MV-4-11 (cell line): ENCODE measurements around the gene CNTN4.

Source experiments
- DNase-seq: peaks from one replicate; lab custom pipeline; 2025; lab: John Stamatoyannopoulos, UW

Gene CNTN4

DNA sequence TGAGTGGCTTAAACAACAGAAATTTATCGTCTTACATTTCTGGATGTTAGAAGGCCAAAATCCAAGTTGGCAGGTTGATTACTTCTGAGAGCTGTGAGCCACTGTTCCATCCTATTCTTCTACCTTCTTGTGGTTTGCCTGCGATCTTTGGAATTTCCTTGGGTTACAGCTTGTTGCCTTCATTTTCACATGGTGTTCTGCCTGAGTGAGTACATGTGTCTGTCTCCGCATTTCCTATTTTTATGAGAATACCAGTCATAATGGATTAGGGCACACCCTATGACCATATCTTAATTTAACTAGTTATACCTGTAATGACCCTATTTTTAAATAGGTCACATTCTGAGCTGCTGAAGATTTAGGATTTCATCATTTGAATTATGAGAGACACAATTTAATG, 294.3 kb downstream of the CNTN4 start:
- DNase-seq: no peak

DNA sequence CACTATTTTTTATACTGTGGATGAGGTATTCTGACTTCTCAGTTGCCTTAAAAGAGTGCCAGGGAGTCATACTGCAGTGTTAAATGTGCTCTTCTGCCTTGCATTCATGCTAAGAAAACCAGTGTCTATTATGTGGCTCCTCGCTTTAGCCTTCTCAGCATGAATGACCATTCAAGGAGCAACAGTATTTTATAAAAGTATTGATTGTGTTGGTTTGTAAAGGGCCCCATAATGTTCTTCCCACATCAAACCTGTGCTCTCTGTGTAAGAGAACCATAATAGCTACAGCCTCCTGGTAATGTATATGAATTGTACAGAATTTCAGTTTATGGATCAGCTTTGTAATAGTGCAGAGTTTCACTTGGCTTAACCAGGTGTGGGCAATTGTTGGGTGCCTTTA, 316.4 kb downstream of the CNTN4 start:
- no peak for DNase-seq

DNA sequence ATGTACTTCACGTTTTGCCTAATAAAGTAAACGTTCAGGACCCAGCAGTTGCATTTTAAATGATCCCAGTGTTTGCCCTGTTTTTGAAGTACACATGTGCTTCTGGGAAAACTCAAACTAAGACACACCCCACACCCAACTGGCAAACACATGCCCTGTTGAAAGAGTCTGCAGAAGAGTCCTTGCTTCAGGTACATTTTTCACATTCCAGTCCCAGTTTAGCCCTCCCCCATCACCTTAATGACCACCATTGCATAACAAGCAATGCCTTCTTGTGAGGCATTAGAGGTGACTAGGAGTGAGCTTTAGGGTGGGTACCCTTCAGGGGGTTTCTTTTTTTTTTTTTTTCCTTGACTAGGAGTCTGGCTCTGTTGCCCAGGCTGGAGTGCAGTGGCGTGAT, 322.3 kb downstream of the CNTN4 start:
- DNase-seq: no peak

DNA sequence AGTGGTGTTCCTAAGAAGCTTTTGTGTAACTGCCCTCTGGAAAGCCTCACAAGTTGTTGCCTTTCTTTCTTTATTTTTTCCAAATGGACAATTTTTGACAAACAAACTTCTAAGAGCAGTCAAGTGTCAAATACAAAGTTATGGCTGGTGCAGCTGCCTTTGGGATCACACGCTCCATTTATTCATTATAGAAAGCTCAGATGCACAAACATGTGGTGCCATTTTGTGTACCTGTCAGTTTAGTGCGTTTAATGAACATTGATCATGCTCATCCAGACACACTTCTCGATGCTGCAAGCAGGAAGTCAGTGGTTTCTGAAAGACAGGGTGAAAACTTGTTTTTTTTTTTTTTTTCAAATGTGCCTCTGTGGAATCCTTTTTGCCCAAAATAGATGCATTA, 324.5 kb downstream of the CNTN4 start:
- no peak for DNase-seq

DNA sequence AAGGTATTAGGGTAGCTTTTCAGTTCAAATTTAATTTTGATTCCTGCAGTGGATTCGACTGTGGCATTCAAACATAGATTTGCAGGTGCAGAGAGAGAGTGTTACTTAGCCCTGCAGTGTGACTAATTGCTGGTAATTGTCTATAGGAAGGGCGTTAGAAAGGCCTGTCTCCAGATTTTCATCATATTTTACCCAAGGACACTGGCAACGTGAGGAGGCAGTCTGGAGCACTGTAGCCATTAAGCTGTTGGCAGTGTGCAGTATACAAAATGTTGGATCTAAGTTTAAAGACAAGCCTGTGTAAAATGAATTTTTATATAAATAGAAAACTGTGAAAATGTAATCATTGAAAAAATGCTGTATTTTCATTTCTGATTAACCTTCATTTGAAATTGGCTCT, 342.9 kb downstream of the CNTN4 start:
- no peak for DNase-seq

DNA sequence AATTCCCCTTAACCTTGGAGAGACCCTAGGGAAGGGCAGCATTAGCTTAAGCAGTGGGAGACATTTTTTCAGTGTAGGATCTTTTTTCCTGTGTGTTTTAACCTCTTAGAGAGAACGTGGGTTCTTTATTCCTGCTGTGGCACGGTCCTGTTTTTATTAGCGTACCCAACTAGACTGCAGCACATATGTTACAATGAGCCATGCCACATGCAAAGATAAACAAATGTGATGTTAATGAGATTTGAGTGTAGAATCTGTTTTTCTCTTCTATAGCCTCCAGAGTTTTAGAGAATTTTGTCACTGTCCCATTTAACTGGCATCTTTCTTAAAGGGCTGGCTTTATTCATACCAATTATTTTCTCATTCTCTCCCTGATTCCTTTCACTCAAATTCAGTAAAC, 347.5 kb downstream of the CNTN4 start:
- no peak for DNase-seq

DNA sequence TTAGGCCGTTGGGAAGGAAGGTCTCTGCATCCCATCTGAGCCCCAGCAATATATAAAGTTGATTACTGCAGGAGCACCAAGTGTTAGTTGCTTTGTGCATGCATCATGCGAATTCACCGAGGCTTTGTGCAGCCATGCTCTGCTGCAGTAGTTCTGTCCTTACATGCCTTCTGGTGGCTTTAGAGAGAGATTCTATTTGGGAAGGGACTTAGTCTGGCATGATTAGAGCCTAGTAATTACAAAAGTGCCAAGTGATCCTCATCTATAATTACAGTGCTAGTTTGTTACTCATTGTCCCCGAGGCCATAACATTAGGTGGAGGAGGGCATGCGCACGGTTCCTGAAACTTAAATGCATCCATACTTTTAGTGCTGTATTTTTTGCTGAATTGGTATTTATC, 353.6 kb downstream of the CNTN4 start:
- no peak for DNase-seq

DNA sequence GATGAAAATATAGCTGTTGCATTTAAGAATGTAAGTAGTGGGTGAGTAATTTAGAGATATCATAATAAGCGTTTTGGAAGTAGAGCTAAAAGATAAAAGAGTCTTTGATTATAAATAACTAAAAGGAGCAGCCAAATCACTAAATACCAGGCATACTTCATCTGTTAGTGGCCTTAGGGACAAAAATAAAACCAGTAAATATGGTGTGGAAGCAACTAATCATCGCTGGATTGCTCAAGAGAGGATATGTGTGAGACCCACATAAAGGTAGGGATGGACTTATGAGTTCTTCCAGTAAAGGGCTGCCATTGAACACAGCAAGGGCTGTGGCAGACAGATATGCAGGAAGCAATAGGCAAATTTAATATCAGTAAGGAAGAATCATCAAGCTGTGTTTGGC, 356.2 kb downstream of the CNTN4 start:
- no peak for DNase-seq

DNA sequence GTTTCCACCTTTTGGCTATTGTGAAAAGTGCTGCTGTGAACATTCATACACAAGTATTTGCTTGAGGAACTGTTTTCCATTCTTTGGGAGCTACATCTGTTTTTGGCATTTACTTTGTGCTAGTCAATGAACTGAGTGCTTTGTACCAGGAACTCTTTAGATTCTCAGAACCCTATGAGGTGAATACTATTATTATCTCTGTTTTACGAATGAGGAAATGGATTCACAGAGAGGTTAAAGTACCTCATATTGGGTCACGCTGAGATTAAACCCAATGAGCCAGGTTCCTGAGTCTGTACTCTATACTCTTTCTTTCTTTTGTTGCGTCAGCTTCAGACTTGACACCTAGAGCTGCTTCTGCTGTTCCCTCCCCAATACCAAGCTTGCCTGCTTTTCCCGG, 358.1 kb downstream of the CNTN4 start:
- no peak for DNase-seq

DNA sequence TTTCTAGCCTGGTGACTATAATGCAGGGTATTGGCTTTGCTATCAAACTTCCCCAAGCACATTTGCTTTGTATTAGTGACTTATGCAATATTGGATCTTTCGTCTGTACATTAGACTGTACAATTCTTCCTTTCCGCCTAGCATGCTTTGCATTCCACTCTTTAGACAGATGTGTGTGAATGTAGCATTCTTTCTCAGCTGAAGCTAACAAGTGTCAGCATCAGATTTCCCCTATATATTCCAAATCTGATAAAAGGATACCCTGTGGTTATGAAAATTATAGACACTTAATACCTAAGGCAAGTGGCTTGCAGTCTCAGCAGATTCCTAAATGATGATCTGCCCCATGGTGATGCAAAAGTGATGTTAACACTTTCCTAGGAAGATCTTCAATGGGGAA, 360.1 kb downstream of the CNTN4 start:
- DNase-seq: no peak

DNA sequence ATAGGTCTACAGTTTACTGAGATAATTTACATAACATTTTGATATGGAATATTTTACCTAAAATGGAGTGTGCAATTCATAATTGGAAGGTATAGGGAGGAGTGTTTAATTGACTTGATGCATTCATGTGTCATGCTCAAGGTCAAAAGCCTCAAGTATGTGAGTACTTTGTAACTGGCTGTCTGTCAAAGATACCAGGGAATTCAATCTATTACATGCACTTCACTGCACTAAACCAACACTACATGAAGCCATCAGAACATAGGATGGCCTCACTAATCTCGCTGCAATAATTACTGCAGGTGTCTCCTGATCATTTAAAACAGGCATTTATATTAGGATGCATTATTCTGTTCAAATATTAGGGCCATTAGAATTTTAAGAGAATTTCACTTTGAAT, 367.2 kb downstream of the CNTN4 start:
- DNase-seq: no peak

DNA sequence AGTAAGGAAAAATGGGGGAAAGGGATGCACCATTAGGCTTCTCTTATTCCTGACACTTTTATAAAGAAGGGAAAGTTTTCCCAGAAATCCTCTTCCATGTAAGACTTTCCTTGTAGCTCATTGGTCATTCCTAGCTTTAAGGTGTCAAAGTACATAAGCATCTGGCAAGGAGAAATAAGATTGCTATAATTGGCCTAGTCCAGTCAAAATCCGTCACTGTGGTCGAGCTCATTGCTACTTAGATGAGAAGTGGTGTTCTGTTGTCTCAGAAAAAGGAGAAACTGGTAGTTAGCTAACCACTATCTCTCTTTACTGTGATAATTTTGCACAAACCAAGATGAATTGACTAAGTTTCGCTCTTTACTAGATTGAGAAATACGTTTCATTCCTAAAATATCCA, 370.1 kb downstream of the CNTN4 start:
- DNase-seq: peak; percentile 90

DNA sequence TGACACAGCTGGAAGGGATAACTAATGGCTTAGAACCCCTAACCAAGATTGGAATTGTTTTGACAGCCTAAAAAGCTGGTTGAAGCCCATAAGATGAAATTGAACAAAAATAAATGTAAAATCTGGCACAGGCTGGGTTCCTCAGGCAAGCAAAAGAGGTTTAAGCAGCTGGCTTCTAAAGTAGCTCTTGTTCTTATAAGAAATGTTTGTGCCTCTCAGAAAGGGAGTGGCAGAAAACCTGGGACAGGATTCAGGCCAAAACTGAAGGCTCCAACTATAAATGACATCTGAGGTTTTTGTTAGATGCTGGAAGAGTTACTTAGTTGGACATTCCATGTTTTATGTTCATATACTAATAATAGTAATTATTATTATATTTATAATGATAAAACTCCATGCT, 378.3 kb downstream of the CNTN4 start:
- no peak for DNase-seq

DNA sequence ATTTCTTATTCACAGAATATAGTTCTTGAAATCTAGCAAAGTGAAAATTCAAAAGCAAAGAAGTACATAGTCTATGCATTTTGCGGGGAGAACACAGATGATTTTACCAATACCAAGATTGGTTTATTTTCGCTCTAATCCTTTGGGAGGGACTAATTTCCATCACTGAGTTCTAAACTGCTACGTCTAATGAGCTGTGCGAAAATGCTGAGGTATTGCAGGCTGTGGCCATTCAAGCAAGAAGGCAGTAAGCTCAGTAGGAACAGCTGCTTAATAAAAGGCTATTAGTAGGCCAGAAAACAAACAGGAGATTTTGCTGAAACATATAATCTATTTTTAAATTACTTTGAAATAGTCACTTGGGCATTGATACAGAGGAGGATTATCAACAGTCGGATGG, 379.0 kb downstream of the CNTN4 start:
- no peak for DNase-seq

DNA sequence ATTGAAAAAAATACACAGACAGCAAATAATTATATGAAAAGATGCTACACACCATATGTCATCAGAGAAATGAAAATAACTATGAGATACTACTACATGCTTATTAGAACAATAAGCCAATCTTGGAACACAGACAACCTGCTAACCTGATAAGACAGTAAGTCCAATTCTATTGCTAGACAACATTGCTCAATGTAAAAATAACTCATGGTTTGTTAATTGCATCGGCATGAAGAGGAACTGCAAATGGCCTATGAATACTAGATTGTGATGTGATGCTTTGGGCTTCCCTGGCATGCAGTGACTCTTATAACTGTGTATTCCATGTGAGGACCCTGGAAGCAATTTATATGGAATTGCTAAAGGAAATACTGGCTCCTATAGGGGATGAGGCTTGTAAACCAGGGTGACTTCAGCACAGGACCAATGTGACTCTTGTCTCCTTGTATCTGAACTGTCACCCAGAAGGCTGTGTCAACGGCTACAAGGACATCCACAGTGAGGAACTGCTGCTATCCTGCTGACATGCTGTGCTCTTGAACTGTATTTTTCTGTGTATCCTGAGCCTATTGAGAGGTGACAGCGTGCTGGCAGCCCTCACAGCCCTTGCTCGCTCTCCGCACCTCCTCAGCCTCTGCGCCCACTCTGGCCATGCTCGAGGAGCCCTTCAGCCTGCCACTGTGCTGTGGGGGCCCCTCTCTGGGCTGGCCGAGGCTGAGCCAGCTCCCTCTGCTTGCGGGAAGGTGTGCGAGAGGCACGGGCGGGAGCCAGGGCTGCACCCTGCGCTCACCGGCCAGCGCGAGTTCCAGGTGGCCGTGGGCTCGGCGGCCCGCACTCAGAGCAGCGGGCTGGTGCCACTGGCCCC, 385.7 kb downstream of the CNTN4 start:
- peak; percentile 58 for DNase-seq

DNA sequence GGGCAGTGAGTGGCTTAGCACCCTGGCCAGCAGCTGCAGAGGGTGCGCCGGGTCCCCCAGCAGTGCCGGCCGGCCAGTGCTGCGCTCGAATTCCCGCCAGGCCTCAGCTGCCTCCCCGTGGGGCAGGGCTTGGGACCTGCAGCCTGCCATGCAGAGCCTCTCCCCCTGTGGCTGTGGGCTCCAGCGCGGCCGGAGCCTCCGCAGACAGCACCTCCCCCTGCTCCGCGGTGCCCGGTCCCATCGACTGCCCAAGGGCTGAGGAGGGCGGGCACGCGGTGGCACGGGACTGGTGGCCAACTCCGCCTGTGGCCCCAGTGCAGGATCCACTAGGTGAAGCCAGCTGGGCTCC, 386.3 kb downstream of the CNTN4 start:
- no peak for DNase-seq

DNA sequence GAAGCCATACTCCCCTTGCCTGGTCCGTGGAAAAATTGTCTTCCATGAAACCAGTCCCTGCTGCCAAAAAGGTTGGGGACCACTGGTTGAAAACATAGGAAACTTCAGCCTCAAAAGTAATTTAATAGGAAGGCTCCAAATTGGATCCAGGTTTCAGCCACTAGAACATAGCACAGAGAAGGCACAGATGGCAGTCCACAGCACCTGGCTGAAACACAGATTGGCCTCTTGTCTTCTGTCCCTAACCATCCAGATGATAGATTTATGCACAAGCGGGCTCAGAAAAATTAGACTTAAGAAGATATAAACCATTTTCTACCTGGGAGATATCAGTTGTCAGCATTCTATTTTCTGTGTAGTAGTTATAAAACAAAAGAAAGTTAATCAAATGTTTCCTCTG, 397.1 kb downstream of the CNTN4 start:
- no peak for DNase-seq

DNA sequence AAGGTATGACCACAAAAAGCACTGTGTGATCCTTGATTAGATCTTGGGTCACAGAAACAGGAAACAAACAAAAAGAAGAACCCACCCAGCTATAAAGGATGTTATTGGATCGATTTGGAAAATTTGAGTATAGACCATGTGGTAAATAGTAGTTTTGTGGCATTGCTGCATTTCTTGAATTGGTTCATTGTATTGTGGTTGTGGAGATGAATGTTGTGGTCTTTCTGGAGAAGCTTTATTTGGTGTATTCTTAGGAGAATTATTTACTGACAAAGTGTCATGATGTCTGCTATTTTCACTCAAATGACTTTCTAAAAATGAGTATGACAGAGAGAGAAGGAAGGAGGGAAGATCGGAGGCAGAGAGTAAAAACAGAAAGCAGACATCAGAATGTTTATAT, 406.2 kb downstream of the CNTN4 start:
- DNase-seq: peak; percentile 17

DNA sequence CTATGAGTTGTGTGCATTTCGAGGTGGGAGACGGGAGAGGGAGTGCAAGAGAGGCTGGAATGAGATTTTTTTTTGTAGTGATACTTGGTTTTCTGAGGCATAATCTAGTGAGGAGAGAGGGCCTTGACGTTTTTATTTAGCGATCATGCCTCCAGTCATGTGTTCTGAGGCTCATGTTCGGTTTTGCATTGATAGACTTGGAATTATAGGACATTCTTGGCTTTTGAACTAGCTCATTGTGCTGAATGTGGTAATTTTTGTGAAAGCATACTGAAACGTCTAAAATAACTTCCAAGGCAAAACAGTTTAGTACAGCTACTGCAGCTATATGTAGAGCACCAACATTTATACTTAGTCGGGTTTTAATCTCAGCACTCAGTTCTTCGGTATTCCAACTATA, 408.1 kb downstream of the CNTN4 start:
- DNase-seq: no peak

DNA sequence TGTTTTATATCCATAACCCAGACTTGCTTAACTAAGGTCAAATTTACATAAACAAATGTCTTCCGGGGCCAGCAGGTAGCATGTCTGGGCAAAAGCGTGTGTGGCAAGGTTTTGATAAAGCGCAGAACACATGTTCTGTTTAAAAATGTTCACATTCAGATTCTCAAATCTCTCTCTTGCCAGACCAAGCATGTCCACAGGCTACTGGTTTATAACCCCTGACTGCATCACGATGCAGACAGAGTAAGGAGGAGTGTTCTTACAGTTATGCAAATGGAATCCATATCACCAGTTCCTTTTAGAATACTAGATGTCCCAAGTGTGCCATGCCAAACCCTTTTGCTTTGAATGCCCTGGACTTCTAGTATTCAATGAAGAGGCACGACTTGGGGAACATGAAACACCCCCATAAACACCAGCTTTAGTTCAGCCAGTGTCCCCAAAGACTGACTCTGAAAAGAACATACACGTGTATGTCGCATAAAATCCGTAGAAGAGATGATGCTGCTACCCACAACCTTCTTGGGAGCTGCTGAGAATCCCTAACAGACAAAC, 412.0 kb downstream of the CNTN4 start:
- no peak for DNase-seq

DNA sequence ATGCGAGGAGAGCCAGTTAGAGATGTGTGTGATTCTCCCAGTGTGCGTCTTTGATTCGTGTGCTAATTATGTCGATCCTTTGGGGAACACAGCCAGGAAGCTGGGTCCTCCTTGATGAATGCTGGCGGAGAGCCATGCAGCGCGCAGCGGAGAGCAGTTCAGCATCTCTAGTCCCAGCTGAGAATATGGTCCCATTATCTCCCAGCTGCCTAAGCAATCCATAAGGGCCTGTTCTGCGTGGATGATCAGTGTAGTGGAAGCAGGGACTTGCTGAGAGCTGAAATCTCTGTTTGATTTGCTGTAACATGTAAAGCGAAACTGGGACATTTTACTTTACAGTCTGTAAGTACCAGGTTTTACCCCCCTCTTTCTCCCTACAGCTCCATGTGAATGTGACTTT, 412.7 kb downstream of the CNTN4 start:
- DNase-seq: no peak

DNA sequence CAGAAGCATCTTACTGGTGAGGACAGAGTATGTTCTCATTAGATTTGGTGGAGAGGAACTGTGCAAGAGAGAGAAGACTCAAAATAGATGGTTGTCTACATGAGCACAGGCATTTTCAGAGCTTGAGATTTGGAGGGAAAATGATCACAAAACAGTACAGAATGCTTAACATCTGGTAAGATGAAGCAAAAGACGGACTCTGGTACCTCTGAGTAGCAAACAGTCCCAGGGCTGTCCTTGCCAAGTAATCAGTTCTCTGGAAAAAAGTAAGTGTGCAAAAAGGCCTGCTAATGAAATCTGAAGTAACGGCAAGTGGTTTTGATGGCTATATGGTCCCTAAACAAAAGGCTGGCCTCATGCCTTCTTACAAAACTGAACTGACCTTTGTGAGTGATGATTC, 414.2 kb downstream of the CNTN4 start:
- no peak for DNase-seq

DNA sequence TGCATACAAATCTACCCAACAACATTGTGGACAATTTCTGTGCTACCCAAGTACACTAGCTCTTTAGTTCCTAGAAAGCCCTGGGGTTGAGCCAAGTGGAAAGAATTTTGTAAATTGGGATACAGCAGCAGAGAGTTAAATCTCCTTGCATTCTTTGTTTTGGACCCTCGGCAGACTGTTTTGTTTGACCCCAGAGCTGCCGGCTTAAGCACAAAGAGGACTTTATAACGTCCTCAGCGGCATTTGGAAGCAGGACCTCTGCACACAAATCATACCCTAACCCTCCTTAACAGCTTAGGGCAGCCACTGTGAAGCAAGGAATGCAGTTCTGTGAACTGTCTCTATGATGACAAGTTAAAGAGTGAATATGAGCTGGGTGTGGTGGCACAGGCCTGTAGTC, 415.3 kb downstream of the CNTN4 start:
- no peak for DNase-seq

DNA sequence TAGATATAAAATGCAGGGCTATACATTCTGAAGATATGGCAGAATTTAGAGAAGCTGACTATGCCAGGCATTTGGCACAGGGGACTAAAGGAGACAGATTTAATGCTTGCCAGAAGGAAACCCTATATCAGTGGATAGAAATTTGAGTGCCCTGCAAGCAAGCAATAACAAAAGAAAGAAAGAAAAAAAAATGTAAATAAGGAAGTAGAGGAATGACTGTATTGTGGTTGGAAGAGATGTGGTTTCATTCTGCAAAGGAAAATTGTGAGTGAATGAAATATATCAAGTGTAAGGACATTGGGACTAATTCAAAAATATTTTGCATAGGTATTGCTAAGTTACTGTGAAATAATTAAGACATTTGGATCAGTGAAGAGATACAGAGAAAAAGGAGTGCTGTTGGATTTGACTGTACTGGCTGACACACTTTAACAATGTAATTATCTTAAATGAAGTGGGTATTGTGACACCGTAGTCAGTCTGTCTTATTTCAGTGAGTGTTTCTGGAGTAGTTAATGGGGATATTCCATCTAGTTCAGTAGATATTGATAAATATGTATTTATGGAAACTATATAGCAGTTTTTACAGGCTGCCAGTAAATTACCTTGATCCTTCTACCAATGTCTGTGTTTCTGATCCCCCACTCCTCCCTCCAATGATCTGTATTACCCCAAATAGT, 418.2 kb downstream of the CNTN4 start:
- peak; percentile 61 for DNase-seq
